ENCODE measurements around the gene LENG8.

Gene LENG8

DNA sequence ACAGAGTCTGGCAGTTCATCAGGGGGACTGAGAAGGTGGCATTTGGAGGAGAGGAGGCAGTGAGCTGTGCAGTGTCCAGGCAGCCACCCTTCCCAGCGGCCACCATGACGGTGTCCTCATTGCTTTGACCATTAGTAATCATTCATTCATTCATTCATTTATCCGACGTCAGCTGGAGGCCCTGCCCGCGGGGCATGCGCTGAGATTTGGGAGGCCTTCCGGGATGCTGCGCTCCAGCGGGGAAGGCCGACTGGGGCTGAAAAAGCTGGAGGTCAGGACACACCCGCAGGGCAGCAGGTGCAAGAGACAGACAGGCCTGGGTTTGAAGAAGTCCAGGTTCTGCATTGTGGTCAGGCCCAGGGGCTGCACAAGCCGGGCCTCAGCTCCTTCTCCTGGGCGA lies 24.8 kb upstream of the LENG8 start:
- no peak for DNase-seq (ENCODE audit: low read depth)

GRCh38 chr19:54424660-54425381 lies 24.2 kb upstream of the LENG8 start:
- no peak for DNase-seq (ENCODE audit: low read depth)

DNA sequence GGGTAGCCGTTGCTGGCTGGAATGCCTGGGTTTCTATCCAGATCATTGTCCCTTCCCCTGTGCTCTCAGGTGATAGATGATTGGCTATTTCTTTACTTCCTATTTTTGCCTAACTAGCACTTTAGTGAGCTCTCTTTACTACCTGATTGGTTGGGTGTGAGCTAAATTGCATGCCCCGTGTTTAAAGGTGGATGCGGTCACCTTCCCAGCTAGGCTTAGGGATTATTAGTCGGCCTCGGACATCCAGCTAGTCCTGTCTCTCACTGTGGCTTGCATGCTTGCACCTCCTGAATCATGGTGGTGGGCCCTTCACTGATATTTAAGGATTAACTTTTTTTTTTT lies 23.6 kb upstream of the LENG8 start:
- no peak for DNase-seq (ENCODE audit: low read depth)

GRCh38 chr19:54426291-54426931 lies 22.6 kb upstream of the LENG8 start:
- no peak for DNase-seq (ENCODE audit: low read depth)

- no peak for DNase-seq (ENCODE audit: low read depth)
Observed at GRCh38 chr19:54427586-54427985, 21.4 kb upstream of the LENG8 start.

DNA sequence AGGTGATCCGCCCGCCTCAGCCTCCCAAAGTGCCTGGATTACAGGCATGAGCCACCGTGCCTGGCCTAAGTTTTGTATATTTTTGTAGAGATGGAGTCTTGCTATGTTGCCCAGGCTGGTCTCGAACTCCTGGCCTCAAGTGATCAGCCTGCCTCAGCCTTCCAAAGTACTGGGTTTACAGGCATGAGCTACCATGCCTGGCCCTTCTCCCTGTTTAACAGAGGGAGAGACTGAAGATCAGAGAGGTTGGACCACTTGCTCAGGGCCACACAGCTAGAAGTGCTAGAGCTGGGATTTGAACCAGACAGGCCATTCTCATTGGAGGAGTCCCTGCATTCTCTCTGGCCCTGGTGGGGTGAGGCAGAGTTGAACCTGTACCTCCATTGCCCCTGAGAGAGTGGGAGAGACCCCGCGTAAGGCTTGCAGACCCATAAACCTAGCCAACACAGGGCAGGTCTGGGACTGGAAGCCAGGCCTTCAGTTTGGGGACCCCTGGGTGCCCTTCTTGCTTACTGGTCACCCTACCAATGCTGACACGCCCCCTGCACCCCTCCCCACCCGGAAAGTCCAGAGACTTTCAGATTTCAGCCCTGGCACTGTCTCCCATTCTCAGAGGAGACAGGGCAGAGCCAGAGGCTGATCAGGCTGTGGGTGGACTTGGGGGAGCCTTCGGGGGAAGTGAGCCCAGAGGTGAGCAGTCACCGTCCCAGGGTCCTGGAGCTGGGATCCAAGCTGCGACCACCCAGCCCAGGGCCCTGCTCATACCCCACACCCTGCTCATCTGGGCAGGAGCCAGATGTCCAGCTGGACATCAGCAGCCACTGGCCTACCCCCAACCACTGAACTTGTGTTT lies 20.4 kb upstream of the LENG8 start:
- DNase-seq (ENCODE audit: low read depth) = no peak

DNA sequence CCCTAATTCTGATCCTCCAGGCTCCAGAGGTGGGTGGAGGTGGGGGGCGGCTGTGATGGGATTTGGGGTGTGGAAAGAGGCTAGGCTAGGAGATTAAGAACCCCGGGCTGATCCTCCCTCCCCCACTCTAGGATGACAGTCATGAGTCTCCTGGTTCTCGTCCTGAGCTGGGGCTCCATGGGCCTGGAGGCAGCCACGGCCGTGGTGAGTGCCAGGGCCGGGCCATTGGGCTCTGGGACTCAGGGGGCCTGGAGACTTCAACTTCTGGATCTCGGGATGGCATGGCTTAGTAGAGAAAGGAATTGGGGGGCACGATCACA lies 19.9 kb upstream of the LENG8 start:
- DNase-seq (ENCODE audit: low read depth) = no peak

- DNase-seq (ENCODE audit: low read depth) = no peak
Observed at GRCh38 chr19:54429545-54430227, 19.3 kb upstream of the LENG8 start.

- no peak for DNase-seq (ENCODE audit: low read depth)
Observed at GRCh38 chr19:54430306-54431254, 18.4 kb upstream of the LENG8 start.

DNA sequence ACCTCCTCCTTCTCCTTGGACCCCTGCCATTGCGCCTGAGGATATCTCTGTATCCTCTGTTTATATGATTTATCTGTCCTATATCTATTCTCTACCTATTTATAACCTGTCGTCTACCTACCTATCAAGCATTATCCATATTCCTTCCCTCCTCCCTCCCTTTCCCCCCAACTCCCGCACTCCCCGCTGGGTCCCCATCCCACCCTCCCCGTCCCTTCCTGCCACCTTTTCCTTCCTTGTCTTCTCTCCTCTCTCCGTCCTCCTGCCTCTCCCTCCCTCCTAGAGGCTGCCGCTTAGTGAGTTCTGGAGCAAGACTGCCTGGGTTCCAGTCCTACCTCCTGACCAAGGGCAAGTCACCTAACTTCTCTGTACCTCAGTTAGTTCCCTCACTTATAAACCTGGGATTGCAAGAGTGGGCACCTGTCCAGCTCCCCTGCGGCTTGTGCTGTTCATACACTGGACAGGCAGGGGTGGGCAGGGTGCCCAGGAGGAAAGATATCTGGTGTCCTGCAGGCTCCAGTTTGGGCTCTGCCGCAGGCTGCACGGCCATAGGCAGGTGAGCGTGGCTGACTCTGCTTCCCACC lies 17.7 kb upstream of the LENG8 start:
- DNase-seq (ENCODE audit: low read depth) = peak; percentile 24

DNA sequence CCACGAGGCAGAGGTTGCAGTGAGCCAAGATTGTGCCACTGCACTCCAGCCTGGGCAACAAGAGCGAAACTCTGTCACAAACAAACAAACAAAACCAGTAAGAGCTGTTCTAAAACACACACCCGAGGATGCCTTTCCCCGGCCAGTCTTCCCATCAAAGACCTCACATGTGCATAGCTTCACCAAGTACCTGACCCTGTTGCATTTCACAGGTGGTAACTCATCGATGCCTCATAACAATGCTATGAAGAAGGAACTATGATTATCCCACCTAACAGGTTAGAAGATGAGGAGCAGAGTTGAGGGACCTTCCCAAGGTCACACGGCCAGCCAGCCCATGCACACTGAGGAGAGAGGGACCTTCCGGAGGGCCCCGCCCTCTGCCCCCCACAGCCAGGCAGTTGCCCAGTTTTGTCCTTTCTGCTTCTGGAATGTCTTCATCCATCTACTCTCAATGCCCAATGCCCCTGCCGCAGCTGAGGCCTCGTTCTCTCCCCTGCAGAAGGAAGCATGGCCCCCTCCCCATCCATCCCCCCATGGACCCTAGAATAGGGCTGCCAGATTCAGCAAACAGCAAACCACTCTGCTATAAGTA lies 16.8 kb upstream of the LENG8 start:
- no peak for DNase-seq (ENCODE audit: low read depth)

DNA sequence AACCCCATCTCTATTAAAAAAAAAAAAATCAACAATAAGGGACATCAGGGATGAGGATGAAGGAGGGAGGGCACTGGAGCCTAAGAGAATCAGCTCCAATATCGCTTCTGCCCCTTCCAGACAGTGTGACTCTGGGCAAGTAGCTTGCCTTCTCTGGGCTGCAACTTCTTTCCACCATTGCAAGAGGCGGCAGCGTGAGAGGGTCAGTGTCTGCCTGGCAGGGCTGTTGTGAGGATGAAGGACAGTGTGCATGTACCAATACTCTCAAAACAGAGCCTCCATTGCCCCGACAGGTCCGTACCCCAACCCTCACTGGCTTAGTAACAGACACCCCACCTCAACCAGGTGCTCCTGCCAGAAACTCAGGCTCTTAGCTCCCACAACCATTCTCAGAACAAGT lies 15.3 kb upstream of the LENG8 start:
- no peak for DNase-seq (ENCODE audit: low read depth)

- DNase-seq (ENCODE audit: low read depth) = no peak
Observed at GRCh38 chr19:54434112-54434872, 14.7 kb upstream of the LENG8 start.

DNA sequence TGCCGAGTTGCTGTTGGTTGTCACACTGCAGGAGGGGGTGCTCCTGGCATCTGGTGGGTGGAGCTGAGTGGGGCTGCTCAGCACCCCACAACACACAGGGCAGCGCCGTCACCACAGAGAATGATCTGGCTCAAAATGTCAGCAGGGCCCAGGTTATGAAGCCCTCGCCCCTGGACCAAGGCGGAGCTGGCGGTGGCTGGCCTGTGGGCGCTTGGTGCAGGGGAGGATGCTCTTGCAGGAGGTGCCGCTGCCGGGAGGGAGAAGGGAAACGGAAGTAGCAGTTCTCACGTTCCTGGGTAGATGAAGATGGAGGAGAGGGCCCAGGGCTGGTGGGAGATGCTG lies 14.2 kb upstream of the LENG8 start:
- DNase-seq (ENCODE audit: low read depth) = no peak

GRCh38 chr19:54435551-54436016 lies 13.4 kb upstream of the LENG8 start:
- no peak for DNase-seq (ENCODE audit: low read depth)

DNA sequence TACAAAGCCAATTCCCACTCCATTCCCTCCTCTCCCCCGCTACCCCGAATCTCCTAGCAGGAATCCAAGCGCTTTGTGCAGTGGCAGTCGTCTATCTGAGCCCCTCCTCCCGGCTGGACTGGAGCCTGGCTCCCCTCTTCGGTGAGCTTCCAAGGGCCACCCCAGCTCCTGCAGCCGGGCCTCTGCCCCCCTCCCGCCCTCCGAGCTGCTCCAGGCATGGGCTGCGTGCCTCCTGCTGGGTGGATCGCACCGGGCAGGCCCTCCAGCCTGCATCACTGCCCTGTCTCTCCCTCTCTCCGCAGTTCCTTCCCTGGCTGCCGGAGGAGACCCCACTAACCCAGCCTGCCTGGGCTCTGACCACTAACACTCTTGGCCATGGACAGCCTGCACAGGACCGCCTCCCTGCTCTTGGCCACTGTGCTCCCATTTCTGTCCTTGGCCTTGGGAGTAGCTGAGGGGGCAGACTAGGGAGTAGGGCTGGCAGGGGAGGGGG lies 12.9 kb upstream of the LENG8 start:
- DNase-seq (ENCODE audit: low read depth) = no peak

- DNase-seq (ENCODE audit: low read depth) = no peak
Observed at GRCh38 chr19:54436628-54437252, 12.3 kb upstream of the LENG8 start.

DNA sequence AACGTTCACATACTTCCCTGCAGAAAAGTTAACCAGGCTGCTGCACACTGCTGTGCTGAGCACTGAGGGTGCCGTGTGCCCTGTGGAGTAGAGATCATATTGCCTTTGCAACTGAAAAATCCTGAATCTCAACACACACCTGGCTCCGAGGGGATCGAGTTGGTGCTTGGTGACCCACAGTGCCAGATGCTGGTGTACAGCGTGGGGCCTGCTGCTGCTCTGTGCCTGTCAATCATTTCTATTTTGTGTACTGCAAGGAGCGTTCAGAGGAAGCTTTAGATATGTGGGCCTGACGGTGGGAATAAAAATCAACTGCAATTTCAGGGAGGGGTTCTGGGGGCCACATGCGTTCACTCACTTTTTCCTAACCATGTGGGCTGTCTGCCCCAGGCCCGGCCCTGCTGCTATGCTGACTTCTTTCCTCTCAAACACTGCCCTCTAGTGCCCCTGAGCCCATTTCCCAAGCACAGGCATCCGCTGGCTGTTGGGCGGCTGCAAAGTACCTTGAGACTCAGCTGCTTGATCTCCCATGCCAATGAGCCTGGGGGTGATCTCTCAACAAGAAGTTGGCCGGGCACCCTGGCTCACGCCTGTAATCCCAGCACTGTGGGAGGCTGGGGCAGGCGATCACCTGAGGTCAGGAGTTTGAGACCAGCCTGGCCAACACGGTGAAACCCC lies 9.7 kb upstream of the LENG8 start:
- peak; percentile 46 for DNase-seq (ENCODE audit: low read depth)

DNA sequence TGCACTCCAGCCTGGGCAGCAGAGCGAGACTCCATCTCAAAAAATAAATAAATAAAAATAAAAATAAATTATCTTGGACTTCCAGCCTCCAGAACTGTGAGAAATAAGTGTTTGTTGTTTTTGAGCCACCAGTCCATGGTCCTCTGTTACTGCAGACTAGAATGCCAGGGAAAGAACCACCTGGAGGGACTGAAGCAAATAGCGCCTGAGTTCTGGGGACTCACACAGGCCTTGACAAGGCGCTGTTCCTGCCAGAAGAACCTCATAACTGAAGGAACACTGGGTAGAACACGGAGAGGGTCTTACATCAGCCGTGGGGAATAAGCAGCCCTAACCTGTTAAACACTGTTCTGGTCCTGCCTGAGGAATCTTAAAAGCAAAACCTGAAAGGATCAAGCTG lies 8.4 kb upstream of the LENG8 start:
- DNase-seq (ENCODE audit: low read depth) = no peak
